ENCODE measurements around the gene NELL1. TPM values are rescaled to one million over a fixed set of nuclear protein-coding genes. Genes with fewer than 3 reads are reported as not detected.

NELL1 gene
- total RNA-seq, 2 donors from 2014 or later, result 0.09 to 0.11 TPM

- no peak for DNase-seq
- no peak for TF ChIP-seq CTCF (conservative IDR thresholded peaks at IDR 0.05)
- Mint-ChIP-seq H3K4me1 (peaks cover 6% of the 10 kb centered on the region), H3K4me3 (no peak overlapping the region), H3K27ac (no peak overlapping the region), H3K9me3 (no peaks in the 10 kb centered on the region), H3K27me3 (ENCODE audit: insufficient read depth) (no peaks in the 10 kb centered on the region), H3K36me3 (ENCODE audit: low read depth) (no peaks in the 10 kb centered on the region)
- Histone ChIP-seq H3K27ac (ENCODE audit: low read depth, low read length) (no peak overlapping the region), H3K27me3 (ENCODE audit: control insufficient read depth, insufficient read depth, low read length, poor library complexity, severe bottlenecking) (no peaks in the 10 kb centered on the region), H3K9me3 (ENCODE audit: control insufficient read depth, low read length) (no peaks in the 10 kb centered on the region), H3K4me1 (ENCODE audit: control insufficient read depth, insufficient read depth, low read length) (peaks cover 6% of the 10 kb centered on the region), H3K36me3 (ENCODE audit: control insufficient read depth, insufficient read depth, low read length) (no peaks in the 10 kb centered on the region), H3K4me3 (ENCODE audit: low read length) (no peak overlapping the region), H3K9ac (ENCODE audit: extremely low read depth, low read length, poor library complexity, severe bottlenecking) (no peak overlapping the region)
Measured at GRCh38 chr11:21460082-21460481, 790.7 kb downstream of the NELL1 start.

GRCh38 chr11:21461701-21462100, 792.3 kb downstream of the NELL1 start:
- 90% methylated on average over 1 of the region's 1 CpG for WGBS, 2 experiments (ENCODE audit: insufficient coverage in 1 of 2, insufficient read length in 1 of 2)

GRCh38 chr11:21464601-21465193, 795.3 kb downstream of the NELL1 start:
- Histone ChIP-seq H3K9me3 (ENCODE audit: control insufficient read depth, low read length) (no peaks in the 10 kb centered on the region), H3K4me1 (ENCODE audit: control insufficient read depth, insufficient read depth, low read length) (peaks cover 13% of the 10 kb centered on the region), H3K27me3 (ENCODE audit: control insufficient read depth, insufficient read depth, low read length, poor library complexity, severe bottlenecking) (no peaks in the 10 kb centered on the region), H3K27ac (ENCODE audit: low read depth, low read length) (no peak overlapping the region), H3K9ac (ENCODE audit: extremely low read depth, low read length, poor library complexity, severe bottlenecking) (no peak overlapping the region), H3K36me3 (ENCODE audit: control insufficient read depth, insufficient read depth, low read length) (no peaks in the 10 kb centered on the region), H3K4me3 (ENCODE audit: low read length) (no peak overlapping the region)
- Mint-ChIP-seq H3K9me3 (no peaks in the 10 kb centered on the region), H3K27ac (no peak overlapping the region), H3K36me3 (ENCODE audit: low read depth) (no peaks in the 10 kb centered on the region), H3K27me3 (ENCODE audit: insufficient read depth) (no peaks in the 10 kb centered on the region), H3K4me3 (no peak overlapping the region), H3K4me1 (peaks cover 20% of the 10 kb centered on the region)
- no peak for TF ChIP-seq CTCF (conservative IDR thresholded peaks at IDR 0.05)
- DNase-seq, result no peak
- WGBS, 2 experiments (ENCODE audit: insufficient coverage in 1 of 2, insufficient read length in 1 of 2), result 90 to 96% methylated on average over 2 of the region's 2 CpGs

More at GRCh38 chr11:21461701-21462100, 792.3 kb downstream of the NELL1 start:
- Mint-ChIP-seq H3K27ac (no peak overlapping the region), H3K9me3 (no peaks in the 10 kb centered on the region), H3K4me3 (no peak overlapping the region), H3K4me1 (peaks cover 18% of the 10 kb centered on the region), H3K27me3 (ENCODE audit: insufficient read depth) (no peaks in the 10 kb centered on the region), H3K36me3 (ENCODE audit: low read depth) (no peaks in the 10 kb centered on the region)
- H3K27ac ChIP-seq (ENCODE audit: low read depth, low read length), result no peak overlapping the region
- no peak overlapping the region for H3K4me3 ChIP-seq (ENCODE audit: low read length)
- no peak for DNase-seq
- TF ChIP-seq CTCF (conservative IDR thresholded peaks at IDR 0.05), result no peak
- peaks cover 16% of the 10 kb centered on the region for H3K4me1 ChIP-seq (ENCODE audit: control insufficient read depth, insufficient read depth, low read length)
- H3K36me3 ChIP-seq (ENCODE audit: control insufficient read depth, insufficient read depth, low read length), result no peaks in the 10 kb centered on the region
- H3K9me3 ChIP-seq (ENCODE audit: control insufficient read depth, low read length), result no peaks in the 10 kb centered on the region
- no peaks in the 10 kb centered on the region for H3K27me3 ChIP-seq (ENCODE audit: control insufficient read depth, insufficient read depth, low read length, poor library complexity, severe bottlenecking)
- H3K9ac ChIP-seq (ENCODE audit: extremely low read depth, low read length, poor library complexity, severe bottlenecking), result no peak overlapping the region
